Measurements from ENCODE around the gene SFN. TPM values are rescaled to one million over a fixed set of nuclear protein-coding genes. Genes with fewer than 3 reads are reported as not detected.

The SFN gene
- total and polyA plus RNA-seq, 2 of the 13 experiments (the other 11 are each of a cell fraction or from before 2014, with no cell fraction given): 4.3 to 5.6 TPM

DNA sequence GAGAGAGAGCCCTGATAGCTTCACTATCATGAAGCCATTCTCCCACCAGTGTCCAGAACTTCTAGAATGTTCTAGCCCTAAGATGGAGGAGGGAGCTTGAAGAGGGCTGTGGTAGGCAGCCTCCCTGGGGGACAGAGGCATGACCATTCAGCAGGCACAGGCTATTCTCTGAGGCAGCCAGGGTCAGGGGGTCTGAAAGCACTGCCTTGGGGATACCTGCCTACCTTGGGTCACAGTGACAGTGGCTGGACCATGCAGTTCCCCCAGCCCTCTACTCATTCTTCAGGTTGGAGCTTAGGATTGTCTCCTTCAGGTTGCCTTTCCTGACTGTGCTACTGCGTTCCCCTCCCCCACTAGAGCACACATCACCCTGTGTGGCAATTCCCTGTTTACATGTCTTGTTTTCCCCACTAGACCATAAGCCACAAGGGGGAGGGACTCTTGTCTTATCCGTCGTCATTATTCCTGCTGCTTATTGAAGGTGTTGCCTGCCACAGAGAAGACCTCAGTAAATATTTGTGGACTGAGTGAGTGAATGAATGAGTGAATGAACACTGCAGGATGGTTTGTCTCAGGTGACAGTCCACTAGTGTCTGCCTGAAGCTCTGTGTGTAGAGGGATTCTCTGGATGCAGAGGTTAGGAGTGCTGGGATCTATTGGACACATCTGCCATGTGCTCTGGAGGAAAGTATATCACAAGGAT, 31.3 kb upstream of the SFN start (continued):
- TF ChIP-seq GTF3A (CRISPR knock-in tag; conservative IDR thresholded peaks at IDR 0.05): no peak
- no peak for TF ChIP-seq ZNF564 (CRISPR knock-in tag; IDR thresholded peaks at IDR 0.05)
- TF ChIP-seq, protein P1, sequence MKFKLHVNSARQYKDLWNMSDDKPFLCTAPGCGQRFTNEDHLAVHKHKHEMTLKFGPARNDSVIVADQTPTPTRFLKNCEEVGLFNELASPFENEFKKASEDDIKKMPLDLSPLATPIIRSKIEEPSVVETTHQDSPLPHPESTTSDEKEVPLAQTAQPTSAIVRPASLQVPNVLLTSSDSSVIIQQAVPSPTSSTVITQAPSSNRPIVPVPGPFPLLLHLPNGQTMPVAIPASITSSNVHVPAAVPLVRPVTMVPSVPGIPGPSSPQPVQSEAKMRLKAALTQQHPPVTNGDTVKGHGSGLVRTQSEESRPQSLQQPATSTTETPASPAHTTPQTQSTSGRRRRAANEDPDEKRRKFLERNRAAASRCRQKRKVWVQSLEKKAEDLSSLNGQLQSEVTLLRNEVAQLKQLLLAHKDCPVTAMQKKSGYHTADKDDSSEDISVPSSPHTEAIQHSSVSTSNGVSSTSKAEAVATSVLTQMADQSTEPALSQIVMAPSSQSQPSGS (CRISPR knock-in tag; IDR thresholded peaks at IDR 0.05): peak; percentile 75
- no peak for TF ChIP-seq STAT5B (CRISPR knock-in tag; IDR thresholded peaks at IDR 0.05)
- no peak for TF ChIP-seq RBM39 (IDR thresholded peaks at IDR 0.05; ENCODE audit: low read depth, low read length, poor library complexity, severe bottlenecking)
- TF ChIP-seq, protein P2, sequence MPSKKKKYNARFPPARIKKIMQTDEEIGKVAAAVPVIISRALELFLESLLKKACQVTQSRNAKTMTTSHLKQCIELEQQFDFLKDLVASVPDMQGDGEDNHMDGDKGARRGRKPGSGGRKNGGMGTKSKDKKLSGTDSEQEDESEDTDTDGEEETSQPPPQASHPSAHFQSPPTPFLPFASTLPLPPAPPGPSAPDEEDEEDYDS (CRISPR knock-in tag; IDR thresholded peaks at IDR 0.05): peak; percentile 41; the same call in 1 of the 2 replicates
- TF ChIP-seq, protein P3, sequence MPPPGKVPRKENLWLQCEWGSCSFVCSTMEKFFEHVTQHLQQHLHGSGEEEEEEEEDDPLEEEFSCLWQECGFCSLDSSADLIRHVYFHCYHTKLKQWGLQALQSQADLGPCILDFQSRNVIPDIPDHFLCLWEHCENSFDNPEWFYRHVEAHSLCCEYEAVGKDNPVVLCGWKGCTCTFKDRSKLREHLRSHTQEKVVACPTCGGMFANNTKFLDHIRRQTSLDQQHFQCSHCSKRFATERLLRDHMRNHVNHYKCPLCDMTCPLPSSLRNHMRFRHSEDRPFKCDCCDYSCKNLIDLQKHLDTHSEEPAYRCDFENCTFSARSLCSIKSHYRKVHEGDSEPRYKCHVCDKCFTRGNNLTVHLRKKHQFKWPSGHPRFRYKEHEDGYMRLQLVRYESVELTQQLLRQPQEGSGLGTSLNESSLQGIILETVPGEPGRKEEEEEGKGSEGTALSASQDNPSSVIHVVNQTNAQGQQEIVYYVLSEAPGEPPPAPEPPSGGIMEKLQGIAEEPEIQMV (CRISPR knock-in tag; IDR thresholded peaks at IDR 0.05; ENCODE audit: low read depth): no peak
- 0 out of 4 replicates have a peak, but pooled peaks of 1 of the 2 experiments have one; percentile 14 for TF ChIP-seq REST (IDR thresholded peaks at IDR 0.05; ENCODE audit: borderline replicate concordance in 1 of 2, low read depth in 1 of 2, low read length in 2 of 2)
- TF ChIP-seq FOXA3 (CRISPR knock-in tag; IDR thresholded peaks at IDR 0.05): peak; percentile 99
- TF ChIP-seq NCOA2 (CRISPR knock-in tag; IDR thresholded peaks at IDR 0.05): peak; percentile 82; the same call in 1 of the 2 replicates
- TF ChIP-seq ZNF563 (CRISPR knock-in tag; IDR thresholded peaks at IDR 0.05): no peak
- no peak for TF ChIP-seq ZNF773 (CRISPR knock-in tag; IDR thresholded peaks at IDR 0.05; ENCODE audit: borderline replicate concordance)

Measured in HepG2 (cell line).